CD4-positive, alpha-beta T cell treated with Interleukin-1 beta for 1 hour (primary cell): ENCODE results near the gene SRSF4.

Experiments used
- DNase-seq, 2 donors: peaks; one replicate each; pipeline ENCODE4 v3.0.0-alpha.2; 2020 to 2022

Gene SRSF4

DNA sequence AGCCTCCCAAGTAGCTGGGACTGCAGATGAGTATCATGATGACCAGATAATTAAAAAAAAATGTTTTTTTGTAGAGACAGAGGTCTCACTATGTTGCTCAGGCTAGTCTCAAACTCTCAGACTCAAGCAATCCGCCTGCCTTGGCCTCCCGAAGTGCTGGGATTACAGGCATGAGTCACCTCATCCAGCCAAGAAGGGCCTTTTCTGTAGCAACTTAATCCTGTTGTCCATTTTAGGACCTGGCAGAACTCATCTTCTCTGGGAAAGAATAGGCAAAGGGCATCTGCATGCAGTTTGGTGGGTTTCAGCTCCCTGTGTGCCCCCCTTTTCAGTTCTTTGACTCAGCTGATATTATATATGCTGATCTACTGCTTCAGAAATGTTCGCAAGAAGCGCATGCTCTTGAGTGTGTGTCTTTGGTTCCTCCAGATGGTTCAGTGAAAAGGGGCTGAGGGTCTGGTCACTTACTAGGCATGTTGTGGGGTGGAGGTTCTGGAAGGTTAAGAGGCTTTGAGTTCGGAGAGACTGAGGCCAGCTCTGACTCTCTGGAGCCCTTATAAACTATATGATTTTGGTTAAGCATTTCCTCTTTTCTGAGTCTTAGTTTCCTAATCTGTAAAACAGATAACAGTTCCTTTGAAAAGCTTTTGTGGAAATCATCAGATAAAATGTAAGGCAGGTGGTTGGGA is 19.4 kb upstream of the SRSF4 start:
- DNase-seq = no peak

DNA sequence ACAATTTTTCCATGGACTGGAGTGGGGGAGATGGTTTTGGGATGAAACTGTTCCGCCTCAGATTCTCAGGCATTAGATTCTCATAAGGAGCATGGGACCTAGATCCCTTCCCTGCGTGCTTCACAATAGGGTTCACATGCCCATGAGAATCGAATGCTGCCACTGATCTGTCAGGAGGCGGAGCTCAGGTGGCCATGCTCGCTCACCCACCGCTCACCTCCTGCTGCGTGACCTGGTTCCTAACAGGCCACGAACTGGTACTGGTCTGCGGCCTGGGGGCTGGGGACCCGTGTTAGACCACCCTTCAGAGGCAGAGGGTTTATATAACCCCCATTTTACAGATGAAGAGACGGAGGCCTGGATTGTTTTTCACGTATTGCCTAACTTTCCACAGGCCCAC is 16.3 kb upstream of the SRSF4 start:
- no peak for DNase-seq

DNA sequence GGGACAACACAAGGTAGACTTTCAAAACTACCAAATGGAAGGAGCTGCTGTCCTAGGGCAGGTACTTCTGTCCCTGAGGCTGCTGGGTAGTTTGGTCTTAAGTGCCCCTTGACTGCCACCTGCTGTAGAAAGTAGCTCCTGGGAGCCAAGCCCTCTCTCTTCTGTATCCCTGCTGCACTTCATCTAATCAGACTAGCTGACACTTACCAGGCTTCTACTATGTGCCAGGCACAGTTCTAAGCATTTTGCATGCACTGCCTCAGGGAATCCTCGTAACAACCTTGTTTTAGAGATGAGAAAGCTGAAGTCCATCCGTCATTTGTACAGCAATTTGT is 15.9 kb upstream of the SRSF4 start:
- DNase-seq = peak; percentile 40 to 46

DNA sequence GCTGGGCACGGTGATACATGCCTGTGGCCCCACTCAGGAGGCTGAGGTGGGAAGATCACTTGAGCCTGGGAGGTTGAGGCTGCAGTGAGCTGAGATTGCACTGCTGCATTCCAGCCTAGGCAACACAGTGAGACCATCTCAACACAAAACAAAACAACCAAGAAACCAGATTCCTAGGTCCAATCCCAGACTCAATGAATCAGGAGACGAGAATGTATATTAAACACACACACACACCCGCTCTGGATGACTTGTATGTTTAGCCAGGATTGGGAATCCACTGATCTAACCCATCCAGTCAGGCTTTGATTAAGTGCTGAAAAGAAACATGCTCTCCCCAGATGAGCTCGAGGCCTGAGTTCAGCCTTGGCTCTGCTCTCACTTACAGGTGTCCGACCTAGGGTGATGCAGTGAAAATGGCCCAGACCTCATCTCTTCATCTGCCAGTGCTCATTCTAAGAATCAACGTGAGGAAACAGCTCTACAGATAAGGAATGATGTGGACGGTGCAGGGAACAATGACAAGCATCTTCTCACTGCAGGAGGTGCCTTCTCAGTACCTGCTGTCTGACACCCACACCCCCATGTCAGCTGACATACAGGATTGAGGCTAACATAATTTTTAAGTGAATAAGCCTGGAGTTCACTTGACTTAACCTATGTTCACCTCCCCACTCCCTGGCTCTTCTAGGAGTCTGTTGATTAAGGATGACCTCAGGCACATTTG is 15.3 kb upstream of the SRSF4 start:
- no peak for DNase-seq

DNA sequence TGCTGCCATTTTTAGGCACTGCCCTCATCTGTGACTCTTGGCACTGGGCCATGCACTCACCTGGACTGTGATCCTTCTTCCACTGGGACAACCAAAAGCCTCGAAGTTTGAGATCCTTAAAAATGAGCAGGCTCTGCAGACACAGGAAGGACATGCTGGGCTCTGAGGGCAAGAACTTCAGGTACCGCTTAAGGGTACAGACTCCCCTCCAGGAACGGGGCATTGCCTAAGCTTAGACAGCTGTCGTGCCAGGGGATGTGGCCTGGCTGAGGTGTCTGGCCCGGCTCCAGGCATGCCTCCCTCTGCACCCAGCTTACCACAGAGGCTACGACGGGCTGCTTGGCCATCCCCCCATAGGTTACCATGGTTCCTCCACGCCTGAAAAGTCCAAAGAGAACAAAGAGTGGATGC is 14.2 kb upstream of the SRSF4 start:
- no peak for DNase-seq

DNA sequence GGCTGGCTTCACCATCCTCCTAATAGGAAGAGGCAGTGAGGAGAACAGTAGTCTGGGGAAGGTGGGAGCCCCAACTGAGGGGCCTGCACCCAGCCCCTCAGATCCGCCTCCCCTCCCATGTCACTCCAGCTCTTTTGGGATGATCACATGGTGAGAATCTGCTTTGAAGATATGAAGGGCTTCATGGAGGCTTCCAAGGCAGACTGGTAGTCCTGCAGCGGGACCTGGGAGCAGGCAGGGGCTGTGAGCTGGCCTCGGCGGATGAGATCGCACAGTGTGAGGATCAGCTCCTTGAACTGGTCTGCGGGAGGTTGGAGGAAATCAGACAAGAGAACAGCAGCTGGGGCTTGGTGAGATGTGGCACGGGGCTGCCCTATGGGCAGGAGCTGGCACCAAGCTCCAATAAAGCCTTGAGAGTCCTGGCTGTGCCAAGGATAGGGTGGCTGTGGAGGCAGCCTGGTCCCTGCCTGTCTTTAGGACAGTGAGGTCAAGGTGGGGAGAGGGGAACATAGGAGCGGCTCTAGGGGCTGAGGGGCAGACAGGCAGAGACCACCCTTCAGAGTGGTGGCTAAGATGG is 12.3 kb upstream of the SRSF4 start:
- no peak for DNase-seq

DNA sequence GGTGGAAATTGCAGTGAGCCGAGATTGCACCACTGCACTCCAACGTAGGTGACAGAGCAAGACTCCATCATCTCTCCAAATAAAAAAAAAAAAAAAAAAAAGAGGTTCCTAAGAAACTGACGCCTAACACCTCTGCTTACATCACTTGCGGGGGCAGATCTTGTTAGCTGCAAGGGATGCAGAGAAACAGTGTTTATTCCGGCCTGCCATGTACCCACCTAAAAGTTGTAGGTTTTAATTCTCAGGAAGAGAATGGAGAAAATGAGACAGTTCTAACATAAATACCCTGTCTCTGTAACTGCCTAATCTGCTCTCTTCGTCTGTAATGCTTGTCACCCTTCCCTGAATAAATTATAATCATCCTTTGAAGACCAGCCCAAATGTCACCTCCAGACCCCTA is 9.0 kb upstream of the SRSF4 start:
- no peak for DNase-seq

DNA sequence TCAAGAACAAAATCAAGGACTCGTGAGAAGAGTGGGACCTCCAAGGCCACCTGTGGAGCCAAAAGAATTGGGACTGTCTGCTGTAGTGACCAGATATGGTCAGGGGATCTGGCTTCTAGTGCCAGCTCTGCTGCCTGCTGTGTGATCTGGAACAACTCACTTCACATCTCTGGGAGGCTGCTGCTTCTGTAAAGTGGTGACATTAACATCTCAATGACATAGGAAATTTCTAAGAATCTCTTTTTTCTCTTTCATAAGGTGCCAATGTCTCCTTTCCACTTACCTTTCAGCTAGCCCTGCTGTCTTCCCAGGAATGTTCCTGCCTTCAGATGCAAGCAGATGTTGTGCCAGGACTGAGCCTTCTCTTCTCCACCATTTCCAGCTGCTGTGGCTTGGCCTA is 5.0 kb upstream of the SRSF4 start:
- no peak for DNase-seq

DNA sequence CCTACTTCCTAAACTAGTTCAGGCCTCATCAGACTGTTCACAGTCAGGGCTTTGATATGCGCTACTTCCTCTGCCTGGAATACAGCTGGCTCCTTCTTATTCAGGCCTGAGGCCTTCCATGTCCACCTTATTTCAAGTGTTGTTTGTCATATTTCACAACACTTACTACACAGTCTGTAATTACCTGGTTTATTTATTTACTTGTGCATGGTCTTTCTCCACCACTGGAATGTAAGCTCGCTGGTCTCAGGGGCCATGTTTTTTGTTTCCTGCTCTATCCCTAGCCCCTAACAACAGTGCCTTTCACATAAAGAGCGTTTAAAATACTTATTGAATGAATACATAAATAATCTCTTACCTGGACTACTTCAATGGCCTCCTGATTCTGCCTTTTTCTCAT is 4.6 kb upstream of the SRSF4 start:
- DNase-seq = no peak

DNA sequence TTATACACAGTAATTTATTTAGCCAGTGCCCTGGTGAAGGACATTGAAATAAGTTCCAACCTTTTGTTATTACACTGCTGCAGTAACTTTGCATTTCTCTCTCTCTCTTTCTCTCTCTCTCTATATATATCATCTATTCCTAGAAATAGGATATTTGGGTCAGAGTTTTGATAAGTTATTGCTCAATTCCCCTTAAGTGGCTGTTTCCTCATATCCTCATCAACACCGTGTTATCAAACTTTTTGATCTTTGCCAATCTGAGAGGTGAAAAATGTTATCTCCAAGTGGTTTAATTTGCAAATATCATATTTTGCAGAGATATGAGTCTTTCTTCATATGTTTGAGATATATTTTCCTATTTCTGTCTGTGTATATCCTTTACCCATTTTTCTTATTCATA is 1.6 kb upstream of the SRSF4 start:
- no peak for DNase-seq

DNA sequence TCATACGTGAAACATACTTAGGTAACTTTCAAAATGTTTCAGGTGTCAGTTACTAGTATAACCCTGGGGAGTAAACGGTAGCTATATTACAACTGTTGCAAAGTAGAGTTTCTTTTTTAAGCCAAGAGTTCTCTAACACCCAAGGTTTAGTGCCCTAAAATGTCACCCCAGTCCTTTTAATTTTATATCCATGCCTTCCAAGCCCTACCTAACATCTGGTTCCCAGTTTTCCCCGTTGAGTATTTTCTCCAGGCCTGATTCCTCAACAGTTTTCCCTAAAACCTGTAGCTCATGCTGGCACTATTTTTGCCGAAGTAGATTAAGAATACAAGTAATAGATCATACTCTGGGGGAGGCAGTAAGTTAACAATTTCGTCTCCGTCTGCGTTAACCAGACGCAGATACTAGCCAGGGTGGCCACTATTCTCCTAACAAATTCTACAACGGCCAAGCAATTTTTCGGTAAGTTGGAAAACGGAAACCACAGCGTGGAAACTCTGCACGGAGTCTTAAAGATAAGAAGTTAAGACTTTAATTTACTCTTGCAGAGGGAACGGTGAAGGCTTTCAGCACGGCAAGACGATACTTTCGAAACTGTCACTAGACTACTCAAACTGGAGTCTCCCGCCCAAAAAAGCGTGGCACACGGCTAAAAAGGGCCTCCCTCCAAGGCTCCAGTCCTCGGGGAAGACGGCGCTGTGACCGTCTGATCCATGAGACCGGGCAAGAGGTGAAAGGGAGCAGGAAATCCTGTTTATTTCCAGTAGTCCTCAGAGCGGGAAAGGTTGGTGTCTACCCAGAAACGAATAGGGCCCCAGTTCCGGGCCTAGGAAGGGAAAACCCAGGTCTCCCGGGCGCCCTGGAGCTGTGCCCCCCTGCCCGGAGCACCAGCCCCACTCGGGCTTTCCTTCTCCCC is 945 bp downstream of the SRSF4 start:
- no peak for DNase-seq

DNA sequence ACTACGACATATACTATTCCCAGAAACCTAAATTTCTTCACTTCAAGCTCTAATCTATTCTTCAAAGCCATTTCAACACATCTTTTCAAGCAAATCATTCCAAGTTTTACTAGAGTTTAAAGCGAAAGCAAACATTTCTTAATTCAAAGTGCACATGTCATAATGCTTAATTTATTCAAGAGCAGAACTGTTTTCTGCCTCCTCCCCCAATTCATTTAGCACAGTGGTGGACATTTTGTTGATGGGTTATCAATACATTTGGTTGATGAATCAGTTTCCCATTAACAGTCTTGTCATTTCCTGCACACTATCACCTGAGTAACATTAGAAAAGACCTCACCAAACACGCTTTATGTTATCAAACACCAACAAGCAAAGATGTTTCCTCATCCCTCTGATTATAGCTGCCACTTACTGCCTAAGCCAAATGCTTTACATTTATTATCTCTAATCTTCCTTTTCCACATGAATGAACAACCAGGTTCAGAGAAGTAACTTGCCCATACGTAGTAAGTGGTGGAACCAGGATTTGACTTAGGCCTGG is 2.0 kb downstream of the SRSF4 start:
- peak in 1 of 2 donors; percentile 23 for DNase-seq

DNA sequence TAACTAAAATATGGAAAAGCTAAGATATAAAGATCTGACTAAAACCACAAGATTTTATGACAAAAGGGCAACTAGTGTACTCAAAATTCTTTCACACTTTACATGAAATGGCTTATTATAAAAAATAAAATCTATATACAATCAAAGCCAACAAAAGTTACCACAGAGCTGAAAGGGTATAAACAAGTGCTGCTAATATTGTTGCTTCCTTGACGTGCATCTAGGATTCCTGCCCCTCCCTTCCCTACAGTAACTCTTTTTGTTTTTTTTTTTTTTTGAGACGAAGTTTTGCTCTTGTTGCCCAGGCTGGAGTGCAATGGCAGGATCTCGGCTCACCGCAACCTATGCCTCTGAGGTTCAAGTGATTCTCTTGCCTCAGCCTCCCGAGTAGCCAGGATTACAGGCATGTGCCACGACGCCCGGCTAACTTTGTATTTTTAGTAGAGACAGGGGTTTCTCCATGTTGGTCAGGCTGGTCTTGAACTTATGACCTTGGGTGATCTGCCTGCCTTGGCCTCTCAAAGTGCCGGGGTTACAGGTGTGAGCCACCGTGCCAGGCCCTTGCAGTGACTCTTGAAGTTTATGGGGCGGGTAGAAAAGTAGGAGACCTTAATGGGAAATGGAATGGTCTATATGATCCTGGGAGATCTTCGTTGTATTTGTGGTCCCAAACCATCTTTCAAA is 4.5 kb downstream of the SRSF4 start:
- no peak for DNase-seq

DNA sequence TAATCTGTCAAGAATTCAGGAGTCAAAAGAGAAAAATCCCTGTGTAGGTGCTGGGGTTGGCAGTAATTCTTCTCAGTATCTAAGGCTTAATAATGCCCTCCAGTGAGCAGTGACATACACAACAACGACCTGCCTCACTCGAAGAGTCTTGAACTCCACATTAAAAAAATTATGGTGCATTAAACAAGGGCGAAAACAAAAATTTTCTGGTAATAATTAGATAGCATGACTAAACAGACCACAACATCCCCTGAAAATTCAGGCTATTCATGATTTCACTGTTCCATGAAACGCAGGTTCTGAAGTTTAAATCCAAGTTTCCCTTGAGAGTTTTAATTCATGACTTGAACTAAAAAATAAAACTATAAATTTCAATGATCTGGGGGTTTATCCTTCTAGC is 5.1 kb downstream of the SRSF4 start:
- no peak for DNase-seq

DNA sequence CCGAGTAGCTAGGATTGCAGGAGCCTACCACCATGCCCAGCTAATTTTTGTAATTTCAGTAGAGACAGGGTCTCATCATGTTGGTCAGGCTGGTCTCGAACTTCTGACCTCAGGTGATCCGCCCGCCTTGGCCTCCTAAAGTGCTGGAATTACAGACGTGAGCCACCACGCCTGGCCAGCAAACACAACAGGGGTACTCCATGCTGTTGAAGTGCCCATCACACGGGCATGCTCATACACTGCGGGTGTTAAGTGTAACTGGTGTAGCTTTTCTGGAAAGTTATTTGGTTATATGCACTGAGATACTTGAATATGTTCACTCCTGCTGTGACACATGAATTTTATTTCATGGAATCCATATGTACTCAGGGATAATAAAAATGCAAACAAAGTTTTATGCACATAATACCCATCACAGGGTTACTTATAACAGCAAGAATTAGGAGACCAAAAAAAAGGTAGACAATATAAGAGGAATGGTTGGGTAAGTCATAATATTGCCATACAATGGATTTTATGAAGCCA is 9.2 kb downstream of the SRSF4 start:
- DNase-seq = no peak

DNA sequence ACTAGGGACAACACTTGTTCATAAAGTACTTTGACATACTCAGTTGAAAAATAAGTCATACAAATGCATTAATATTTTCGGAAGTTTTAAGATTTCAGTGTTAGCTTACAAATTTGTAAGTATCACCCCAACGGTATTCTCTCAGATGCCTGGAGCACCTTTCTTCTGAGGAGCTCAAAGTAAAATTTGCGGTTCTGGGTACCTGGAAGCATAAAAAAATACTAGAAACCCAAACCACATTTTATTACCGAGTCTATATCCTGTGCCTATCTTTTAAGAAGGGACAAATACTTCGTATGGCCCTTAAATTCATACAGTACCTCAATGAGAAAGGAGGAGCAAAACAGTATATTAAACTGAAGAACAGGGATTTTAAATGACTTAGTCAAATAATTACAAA is 10.2 kb downstream of the SRSF4 start:
- DNase-seq = no peak

DNA sequence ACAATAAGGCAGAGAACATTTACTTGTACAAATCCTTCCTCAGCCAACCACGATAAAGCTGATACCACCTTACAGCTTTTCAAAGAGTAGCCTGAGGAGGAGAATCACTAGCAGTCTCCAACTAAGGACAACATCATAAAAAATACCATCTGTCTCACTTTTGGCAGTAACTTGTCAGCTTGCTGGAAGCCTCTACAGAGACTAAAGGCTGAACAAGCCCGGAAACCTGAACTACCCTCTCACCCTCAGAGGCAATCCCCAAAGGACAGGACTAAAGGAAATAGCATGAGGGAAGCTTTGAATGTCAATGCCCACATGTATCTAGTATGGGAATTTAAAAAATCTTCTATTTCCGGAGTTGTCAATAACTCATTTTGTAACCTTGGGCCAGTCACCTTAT is 10.6 kb downstream of the SRSF4 start:
- DNase-seq = no peak

DNA sequence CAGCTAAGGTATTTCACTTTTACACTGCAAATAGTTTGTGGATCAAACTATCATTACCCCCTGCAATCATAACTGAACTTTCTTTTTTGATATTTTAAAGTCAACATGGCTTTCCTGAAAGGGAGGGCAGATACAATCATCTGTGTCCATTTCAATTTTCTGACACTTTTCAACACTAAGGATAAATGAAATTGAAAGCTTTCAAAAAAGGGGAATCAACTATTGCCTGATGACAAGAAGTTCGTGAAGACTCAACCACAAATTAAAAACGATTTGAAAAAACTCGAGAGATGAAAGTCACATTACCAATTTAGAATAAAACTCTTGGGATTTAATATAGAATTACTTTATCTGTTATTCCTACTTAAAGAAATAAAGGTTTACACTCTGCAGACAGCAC is 11.7 kb downstream of the SRSF4 start:
- no peak for DNase-seq

DNA sequence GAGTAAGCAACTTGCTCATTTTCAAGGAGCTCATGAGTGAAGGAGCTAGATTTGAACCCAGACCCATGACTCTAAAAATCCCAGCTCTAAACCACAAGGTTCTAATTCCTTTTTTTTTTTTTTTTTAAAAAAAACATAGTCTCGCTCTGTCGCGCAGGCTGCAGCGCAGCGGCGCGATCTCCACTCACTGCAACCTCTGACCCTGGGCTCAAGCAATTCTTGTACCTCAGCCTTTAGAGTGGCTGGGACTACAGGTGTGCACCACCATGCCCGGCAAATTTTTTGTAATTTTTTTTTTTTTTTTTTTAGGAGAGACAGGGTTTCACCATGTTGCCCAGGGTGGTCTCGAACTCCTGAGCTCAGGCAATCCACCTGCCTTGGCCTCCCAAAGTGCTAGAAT is 13.8 kb downstream of the SRSF4 start:
- no peak for DNase-seq

DNA sequence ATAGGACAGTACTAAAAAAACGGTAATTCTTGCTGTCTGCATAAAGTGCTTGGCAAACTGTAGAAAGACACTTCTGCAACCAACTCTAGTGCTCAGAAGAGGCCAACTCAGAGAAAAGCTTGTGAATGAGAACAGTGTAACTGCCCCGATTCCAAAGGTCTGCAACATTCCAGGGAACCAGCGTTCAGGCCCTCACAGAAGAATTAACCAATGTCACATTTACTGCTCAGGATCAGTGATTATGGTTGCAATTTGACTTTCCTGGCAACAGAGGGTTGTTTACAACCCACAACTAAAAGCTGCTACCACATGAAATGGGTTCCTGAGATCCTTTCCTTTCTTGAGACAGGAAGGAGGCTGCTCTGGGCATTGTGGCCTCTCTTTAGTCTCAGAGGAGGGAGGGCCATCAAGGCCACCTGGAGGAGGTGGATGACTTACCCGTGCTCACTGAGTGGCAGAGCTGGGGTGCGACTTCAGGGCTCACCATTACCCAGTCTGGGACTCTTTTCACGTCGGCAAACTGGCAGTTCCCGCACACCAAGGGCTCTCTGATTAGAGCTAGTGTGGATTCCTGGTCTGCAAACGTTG is 15.3 kb downstream of the SRSF4 start:
- no peak for DNase-seq

DNA sequence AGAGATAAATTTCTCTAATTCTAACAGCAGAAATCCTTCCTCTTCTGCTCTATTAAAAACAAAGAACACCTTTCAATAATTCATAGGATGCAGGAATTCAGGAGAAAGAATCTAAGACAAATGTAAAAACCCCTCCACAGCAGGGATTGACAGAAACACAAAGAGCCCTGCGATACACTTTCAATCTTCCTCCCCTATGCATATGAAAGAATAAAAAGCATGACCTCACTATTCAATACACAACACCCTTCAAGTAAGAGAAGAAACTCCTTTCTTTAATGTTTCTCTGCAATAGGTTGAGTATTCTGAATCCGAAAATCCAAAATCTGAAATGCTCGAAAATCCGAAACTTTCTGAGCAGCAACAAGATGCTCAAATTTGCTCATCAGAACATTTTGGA is 17.1 kb downstream of the SRSF4 start:
- no peak for DNase-seq
